ENCODE data around the gene TXNL1. TPM values are rescaled to one million over a fixed set of nuclear protein-coding genes. Genes with fewer than 3 reads are reported as not detected.

The TXNL1 gene
- total RNA-seq, 1 experiment from 2014 or later, result 131 TPM

DNA sequence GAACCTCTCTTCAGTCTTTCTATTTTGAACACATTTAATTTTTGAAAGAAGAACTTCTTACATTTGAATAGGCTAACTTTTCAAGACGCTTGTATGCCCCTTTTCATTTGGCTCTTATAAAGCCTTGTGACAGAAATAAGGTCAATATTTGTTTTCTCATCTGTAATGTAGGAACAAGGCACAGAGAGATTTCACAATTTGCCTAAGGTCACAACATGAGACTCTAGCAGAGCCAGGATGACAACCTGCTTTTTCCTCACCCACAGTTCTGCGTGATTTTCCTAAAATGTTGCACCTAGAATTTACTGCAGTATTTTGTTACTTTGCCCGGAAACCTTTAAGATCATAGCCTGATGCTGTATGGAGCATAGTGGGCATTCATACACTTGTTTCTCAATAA, 67.4 kb downstream of the TXNL1 start:
- TF ChIP-seq, protein P1, sequence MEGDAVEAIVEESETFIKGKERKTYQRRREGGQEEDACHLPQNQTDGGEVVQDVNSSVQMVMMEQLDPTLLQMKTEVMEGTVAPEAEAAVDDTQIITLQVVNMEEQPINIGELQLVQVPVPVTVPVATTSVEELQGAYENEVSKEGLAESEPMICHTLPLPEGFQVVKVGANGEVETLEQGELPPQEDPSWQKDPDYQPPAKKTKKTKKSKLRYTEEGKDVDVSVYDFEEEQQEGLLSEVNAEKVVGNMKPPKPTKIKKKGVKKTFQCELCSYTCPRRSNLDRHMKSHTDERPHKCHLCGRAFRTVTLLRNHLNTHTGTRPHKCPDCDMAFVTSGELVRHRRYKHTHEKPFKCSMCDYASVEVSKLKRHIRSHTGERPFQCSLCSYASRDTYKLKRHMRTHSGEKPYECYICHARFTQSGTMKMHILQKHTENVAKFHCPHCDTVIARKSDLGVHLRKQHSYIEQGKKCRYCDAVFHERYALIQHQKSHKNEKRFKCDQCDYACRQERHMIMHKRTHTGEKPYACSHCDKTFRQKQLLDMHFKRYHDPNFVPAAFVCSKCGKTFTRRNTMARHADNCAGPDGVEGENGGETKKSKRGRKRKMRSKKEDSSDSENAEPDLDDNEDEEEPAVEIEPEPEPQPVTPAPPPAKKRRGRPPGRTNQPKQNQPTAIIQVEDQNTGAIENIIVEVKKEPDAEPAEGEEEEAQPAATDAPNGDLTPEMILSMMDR (conservative IDR thresholded peaks at IDR 0.05; ENCODE audit: low read depth, low read length), result no peak
- no peak for TF ChIP-seq EZH2 (IDR thresholded peaks at IDR 0.05; ENCODE audit: borderline replicate concordance, low read depth, low read length, poor library complexity, severe bottlenecking)
- ChIA-PET POLR2A (ENCODE audit: low non-redundant PET) (no interaction called here), CTCF (no interaction called here)
- no TSS peak for BruUV-seq (replicated peaks)
- no peaks in the 10 kb centered on the region for H3K9me3 ChIP-seq (ENCODE audit: low read depth, low read length, poor library complexity, severe bottlenecking)
- no peak overlapping the region for H3K27ac ChIP-seq (ENCODE audit: low read depth, low read length, poor library complexity, severe bottlenecking)
- H3K27me3 ChIP-seq (replicated peaks; ENCODE audit: insufficient read depth, low read depth, low read length, poor library complexity), result no peaks in the 10 kb centered on the region
- H3K36me3 ChIP-seq (ENCODE audit: insufficient read depth, low read length, poor library complexity, severe bottlenecking), result no peaks in the 10 kb centered on the region
- no peak for DNase-seq (ENCODE audit: low spot score)
- H3K4me3 ChIP-seq (ENCODE audit: low read depth, low read length, poor library complexity, severe bottlenecking), result no peak overlapping the region
- H3K4me1 ChIP-seq (ENCODE audit: insufficient read depth, low read length, poor library complexity, severe bottlenecking), result peaks cover 4% of the 10 kb centered on the region
- intact Hi-C loops (cut with micrococcal nuclease; ENCODE audit: unreplicated experiment), result loop anchor here (10.0 kb wide), 1 partner anchor 1166 kb away; no protein-coding TSS in a partner anchor

DNA sequence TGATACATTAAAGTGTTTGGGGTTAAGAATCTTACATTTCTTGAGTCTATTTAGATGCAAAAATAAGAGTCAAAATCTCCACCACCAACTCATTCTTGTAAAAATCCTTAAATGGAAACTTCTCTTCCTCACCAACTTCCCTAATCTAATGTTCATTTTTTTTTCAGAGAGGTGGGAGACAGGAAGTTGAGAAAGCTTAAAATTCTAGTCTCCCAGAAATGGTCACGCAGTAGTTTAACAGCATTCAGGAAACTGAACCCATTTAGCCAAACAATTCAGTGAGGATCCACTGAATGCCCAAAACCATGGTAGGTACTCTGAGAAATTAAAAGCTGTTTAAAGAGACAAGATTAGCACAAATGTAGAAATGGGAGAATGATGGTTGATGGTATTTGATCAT, 69.0 kb downstream of the TXNL1 start:
- Histone ChIP-seq H3K36me3 (ENCODE audit: insufficient read depth, low read length, poor library complexity, severe bottlenecking) (no peaks in the 10 kb centered on the region), H3K27ac (ENCODE audit: low read depth, low read length, poor library complexity, severe bottlenecking) (no peak overlapping the region), H3K4me1 (ENCODE audit: insufficient read depth, low read length, poor library complexity, severe bottlenecking) (peaks cover 4% of the 10 kb centered on the region), H3K9me3 (ENCODE audit: low read depth, low read length, poor library complexity, severe bottlenecking) (no peaks in the 10 kb centered on the region), H3K4me3 (ENCODE audit: low read depth, low read length, poor library complexity, severe bottlenecking) (no peak overlapping the region), H3K27me3 (replicated peaks; ENCODE audit: insufficient read depth, low read depth, low read length, poor library complexity) (no peaks in the 10 kb centered on the region)
- no TSS peak for BruUV-seq (replicated peaks)
- intact Hi-C loops (cut with micrococcal nuclease; ENCODE audit: unreplicated experiment), result loop anchor here (10.0 kb wide), 1 partner anchor 715 kb away; no protein-coding TSS in a partner anchor
- TF ChIP-seq, protein P1 (conservative IDR thresholded peaks at IDR 0.05; ENCODE audit: low read depth, low read length), result no peak
- TF ChIP-seq EZH2 (IDR thresholded peaks at IDR 0.05; ENCODE audit: borderline replicate concordance, low read depth, low read length, poor library complexity, severe bottlenecking), result no peak
- DNase-seq (ENCODE audit: low spot score), result peak; percentile 41
- CTCF ChIA-PET, result interaction anchor here (0.6 kb wide), 1 partner anchor 30 kb away, joined by 6 read pairs; no protein-coding TSS in a partner anchor
- POLR2A ChIA-PET (ENCODE audit: low non-redundant PET), result no interaction called here

DNA sequence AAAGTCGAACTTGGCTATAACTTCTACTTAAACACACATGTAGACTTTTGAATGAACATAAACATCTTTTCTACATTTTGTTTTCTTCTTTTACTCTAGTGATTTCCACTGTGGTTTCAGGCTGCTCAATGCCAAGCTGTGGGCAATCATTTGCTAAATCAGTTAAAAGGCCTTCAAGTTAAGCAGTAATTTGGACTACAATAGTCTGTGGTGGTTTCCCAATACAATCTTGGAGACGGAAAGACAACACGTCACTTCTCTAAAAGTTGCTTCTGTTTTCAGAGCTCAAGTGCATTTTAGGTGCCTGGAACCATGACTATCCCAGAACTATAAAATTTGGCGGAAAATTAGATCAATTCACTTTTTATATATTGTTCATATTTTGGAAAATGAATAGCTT, 69.4 kb downstream of the TXNL1 start:
- TF ChIP-seq EZH2 (IDR thresholded peaks at IDR 0.05; ENCODE audit: borderline replicate concordance, low read depth, low read length, poor library complexity, severe bottlenecking), result no peak
- TF ChIP-seq, protein P1 (conservative IDR thresholded peaks at IDR 0.05; ENCODE audit: low read depth, low read length), result no peak
- Histone ChIP-seq H3K4me1 (ENCODE audit: insufficient read depth, low read length, poor library complexity, severe bottlenecking) (peaks cover 4% of the 10 kb centered on the region), H3K9me3 (ENCODE audit: low read depth, low read length, poor library complexity, severe bottlenecking) (no peaks in the 10 kb centered on the region), H3K36me3 (ENCODE audit: insufficient read depth, low read length, poor library complexity, severe bottlenecking) (no peaks in the 10 kb centered on the region), H3K4me3 (ENCODE audit: low read depth, low read length, poor library complexity, severe bottlenecking) (no peak overlapping the region), H3K27me3 (replicated peaks; ENCODE audit: insufficient read depth, low read depth, low read length, poor library complexity) (no peaks in the 10 kb centered on the region), H3K27ac (ENCODE audit: low read depth, low read length, poor library complexity, severe bottlenecking) (no peak overlapping the region)
- intact Hi-C loops (cut with micrococcal nuclease; ENCODE audit: unreplicated experiment), result loop anchor here (10.0 kb wide), 1 partner anchor 714 kb away; no protein-coding TSS in a partner anchor
- ChIA-PET POLR2A (ENCODE audit: low non-redundant PET) (no interaction called here), CTCF (interaction anchor here (0.6 kb wide), 1 partner anchor 30 kb away, joined by 6 read pairs; no protein-coding TSS in a partner anchor)
- DNase-seq (ENCODE audit: low spot score), result peak; percentile 35
- BruUV-seq (replicated peaks), result no TSS peak
